ENCODE data around the gene DYRK1A.

Gene DYRK1A

GRCh38 chr21:37552496-37553029 is 186.0 kb downstream of the DYRK1A start:
- DNase-seq = no peak

- DNase-seq = no peak
Measured at GRCh38 chr21:37553078-37553481, 186.5 kb downstream of the DYRK1A start.

- DNase-seq = no peak
Measured at GRCh38 chr21:37554661-37555379, 188.2 kb downstream of the DYRK1A start.

DNA sequence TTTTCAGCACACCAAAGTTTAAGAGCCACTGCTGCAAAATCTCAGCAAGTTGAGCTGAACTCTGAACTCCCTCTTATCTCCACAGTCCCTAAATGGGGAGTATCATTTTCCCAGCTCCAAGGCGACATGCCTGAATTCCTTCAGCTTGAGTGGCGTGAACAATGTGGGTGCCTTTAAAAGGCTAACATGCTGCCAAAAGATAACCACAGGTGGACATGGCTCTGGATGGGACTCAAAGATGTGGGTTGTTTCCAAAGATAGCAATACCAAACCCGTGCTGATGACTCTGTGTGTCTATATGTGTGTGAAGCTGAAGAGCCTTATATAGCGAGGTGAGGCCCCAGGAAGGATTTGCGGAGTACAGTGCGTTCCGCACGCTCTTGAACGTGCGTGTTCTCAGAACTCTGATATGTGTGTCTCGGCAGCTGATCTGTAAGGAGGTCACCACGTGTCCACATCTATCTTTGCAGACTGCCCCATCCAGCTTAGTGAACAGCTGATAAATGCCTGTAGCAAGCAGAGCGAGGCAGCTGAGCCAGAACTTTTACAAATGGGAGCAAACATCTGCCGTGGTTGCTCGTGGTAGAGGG is 189.2 kb downstream of the DYRK1A start:
- DNase-seq = no peak

DNA sequence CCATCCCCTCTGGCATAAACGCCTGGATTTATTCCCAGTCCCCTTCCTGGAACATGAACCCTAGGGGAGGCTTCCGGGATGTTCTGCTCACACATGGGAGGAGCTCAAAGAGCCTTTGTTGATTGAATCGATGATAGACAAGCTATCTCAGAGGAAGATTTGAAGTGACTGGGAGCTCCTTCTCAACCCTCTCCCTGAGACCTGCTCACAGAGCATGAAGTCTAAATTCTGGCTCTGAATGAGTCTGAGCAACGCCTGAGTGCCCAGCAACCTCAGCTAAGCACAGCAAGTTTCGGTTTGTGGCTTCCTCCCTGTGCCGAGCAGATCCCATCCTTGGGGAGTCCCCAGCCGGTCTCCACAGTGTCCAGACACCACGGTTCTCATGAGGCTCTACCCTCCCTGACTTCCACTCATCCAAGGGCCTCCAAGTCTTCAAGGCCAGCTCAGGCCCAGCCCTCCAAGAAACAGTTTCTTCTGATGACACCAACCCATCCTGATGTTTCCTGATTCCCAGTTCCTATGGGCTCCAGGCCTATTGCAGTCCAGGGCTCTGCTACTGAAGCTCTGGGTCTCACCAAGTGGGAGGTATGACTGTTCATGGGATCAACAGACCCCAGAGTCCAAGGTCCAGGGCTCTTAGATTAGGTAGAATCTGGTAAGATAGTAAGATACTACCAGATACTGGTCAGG is 190.8 kb downstream of the DYRK1A start:
- no peak for DNase-seq

GRCh38 chr21:37558676-37559211 is 192.2 kb downstream of the DYRK1A start:
- DNase-seq = no peak

DNA sequence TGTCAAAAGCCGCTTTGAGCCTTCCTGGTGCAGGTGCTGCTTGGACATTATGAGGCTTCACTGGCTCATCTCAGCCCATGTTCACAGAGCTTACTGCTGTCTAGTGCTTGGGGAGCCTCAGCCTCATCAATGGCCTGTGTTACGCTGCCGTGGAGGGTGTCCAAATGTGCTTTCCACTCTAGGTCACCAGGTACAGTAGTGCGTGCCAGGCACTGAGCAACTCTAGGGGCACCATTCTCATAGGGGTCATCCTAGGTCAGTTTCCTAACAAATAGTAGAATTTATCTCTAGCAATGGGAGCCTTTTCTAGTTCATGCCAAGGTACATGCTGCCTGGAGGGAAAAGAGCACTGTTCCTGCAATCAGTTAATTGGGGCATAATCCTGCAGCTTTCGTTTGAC is 193.8 kb downstream of the DYRK1A start:
- no peak for DNase-seq

DNA sequence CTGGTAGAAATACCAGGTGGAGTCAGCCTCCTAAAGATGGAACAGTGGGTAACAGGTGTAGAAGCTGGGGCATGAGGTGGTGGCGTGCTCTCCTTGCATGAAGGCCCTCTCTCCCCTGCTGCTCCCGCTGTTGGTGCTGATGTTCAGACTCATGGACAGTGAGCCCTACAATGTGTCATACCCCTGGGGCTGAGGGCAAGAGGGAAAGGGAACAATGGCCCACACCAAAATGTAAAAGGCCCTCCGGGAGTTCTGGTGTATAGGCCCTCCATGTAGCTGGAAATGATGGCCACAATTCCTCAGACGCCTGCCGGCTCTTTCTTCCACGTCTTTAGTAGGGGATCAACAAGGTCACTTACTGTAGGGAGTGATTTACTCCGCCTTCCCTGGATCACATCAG is 194.9 kb downstream of the DYRK1A start:
- no peak for DNase-seq

- no peak for DNase-seq
Measured at GRCh38 chr21:37561941-37562919, 195.7 kb downstream of the DYRK1A start.

- DNase-seq = no peak
Measured at GRCh38 chr21:37562920-37563640, 196.5 kb downstream of the DYRK1A start.

- peak; percentile 85 to 92 for DNase-seq
Measured at GRCh38 chr21:37563641-37564340, 197.2 kb downstream of the DYRK1A start.

DNA sequence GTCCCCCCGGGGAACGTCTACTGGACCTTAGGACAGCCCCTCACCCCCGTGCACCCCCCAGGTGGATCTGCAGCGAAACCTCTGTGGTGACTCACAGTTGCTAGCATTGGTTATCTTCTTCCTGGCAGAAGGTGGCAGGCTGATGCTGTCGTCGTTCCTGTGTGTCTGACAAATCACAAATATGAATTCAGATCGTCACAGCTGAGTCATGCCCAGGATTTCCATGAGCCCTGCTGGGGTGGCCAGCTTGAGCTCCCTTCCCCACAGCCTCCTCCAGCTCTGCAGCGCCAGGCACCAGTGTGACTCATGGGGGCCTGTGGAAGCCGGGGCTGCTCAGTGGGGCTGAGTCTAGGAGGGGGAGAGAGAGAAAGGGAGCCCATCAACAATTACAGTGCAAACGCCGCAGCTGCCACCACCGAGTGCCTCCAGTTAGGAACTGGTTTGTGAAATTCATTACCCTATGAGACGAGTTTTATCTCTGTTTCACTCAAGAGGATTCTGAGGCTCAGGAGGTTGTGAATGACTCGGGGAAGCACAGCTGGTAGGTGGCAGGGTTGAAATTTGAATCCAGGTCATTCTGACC is 197.9 kb downstream of the DYRK1A start:
- peak; percentile 14 to 67 for DNase-seq

GRCh38 chr21:37564924-37565529 is 198.5 kb downstream of the DYRK1A start:
- DNase-seq = no peak

DNA sequence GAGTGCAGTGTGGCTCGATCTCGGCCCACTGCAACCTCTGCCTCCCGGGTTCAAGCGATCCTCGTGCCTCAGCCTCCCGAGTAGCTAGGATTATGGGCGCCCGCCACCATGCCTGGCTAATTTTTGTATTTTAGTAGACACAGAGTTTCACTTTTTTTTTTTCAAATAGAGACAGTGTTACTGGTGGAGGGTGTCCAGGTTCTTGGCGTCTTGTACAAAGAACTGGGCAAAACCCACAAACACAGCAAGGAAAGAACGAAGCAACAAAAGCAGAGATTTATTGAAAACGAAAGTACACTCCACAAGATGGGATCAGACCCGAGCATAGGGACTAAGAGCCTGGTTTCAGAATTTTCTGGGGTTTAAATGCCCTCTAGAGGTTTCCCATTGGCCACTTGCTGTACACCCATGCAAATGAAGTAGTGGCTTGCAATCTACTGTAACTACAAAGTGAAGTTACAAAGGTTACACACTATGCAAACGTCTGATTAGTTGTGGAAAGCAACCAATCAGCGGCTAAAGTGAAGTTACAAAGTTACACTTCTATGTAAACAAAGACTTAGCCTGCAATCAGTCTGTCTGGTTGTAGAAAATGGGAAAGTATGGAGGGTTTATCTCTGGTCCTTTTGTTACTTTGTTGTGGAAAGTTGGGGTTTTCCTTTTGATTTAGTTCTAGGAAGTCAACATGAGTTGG is 199.1 kb downstream of the DYRK1A start:
- no peak for DNase-seq

DNA sequence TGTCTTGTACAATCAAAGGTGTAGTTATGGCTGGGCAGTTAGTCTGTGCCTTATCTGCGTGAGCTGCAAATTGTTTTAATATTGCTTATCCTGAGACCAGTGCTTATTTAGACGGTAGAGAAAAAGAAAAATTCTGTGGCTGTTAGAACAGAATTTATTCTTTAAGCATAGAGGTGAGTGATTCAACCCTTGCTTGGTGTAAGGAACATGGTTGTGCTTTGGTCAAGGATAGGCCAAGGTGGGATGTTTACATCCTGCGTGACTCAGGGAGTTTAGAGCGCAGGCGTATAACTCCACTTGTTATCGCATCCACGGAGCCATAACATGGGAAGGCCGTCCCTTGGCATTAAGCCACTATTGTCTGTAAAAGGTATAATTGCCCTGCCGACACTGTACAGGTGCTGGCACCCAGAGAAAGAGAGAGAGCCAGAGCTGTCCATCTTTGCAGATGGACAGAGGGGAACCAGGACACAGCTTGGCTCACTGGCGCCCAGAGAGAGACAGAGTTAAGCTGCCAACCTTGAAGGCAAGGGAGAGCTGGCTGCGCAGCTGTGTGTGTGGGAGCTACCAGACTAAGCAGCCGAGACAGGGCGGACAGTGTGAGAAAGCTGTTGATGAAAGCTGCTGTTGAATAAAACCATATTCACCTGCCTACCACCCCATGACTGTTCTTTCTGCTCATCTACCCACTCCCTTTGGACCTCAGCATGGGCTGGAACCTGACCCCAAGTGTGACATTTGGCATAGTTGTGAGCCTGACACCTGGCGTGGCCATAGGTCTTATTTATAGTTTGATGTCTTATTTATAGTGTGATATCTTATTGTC is 200.4 kb downstream of the DYRK1A start:
- DNase-seq = no peak

DNA sequence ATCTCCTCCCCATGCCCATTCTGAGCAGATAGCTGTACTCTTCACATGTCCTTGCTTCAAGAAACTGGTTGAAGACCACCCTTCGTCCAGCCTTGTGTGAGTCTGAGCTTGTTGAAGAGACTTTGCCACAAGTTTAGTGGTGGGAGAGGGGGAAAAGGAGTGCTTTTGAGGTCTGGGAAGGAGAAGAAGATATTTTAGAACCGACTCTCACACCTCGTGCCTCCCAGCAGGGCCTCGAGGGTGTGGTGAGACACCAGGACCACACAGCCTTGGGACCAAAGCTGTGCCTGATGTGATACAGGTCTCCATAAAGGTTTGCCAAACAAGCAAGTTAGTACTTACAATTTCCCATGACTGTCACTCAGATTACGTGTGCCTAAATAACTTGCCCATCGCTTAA is 201.8 kb downstream of the DYRK1A start:
- no peak for DNase-seq

DNA sequence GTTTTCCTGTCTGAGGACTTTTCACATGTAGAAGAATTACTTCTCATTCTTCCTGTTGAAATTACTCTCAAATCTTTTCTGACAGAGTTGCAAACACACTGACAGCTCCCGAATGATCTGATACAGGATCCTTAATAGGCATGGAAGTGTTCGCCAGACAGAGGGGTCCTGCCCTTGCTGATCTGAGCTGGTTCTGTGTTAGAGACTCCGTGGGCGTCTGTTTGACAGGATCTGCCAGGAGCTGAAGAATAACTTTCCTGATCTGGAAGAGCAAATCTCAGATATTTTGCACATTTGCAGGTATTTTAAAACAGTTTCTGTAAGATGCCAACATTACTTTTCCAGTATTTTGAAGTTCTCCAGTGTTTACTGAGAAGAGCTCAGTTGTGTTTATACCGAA is 202.3 kb downstream of the DYRK1A start:
- no peak for DNase-seq

DNA sequence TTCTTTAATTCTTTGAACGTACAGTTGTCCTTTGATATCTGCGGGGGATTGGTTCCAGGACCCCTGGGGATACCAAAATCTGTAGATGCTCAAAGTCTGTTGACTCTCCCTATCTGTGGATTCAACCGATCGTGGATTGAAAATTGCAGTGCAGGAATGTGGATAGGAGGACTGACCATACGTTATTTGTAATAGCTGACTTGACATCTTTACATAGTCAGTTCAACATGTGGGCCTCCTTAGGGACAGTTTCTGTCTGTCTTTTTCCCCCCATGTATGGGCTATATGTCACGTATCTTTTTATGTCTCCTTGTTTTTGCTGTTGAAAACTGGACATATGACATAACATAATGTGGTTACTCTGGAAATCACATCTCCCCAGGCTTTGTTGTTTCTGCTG is 204.9 kb downstream of the DYRK1A start:
- no peak for DNase-seq

- DNase-seq = no peak
Measured at GRCh38 chr21:37574316-37574715, 207.7 kb downstream of the DYRK1A start.

Measured in NCI-H1930 (cell line).